GM23248 (cell line): ENCODE results near the gene CCNG1.

ENCODE experiments used
- EZH2 ChIP-seq: fragments of 200-600 bp; sonication (generic); IDR thresholded peaks from 2 replicates; pipeline ENCODE4 v1.6.1; 2018; ENCODE audit warnings: antibody characterized with exemption, mild to moderate bottlenecking; ENCODE audit not compliant: insufficient read depth, poor library complexity, severe bottlenecking
- EZH2phosphoT487 ChIP-seq: fragments of 200-600 bp; sonication (generic); IDR thresholded peaks from 2 replicates; pipeline ENCODE4 v1.6.1; 2018; ENCODE audit warnings: antibody characterized with exemption, moderate library complexity, mild to moderate bottlenecking, low read depth; ENCODE audit not compliant: insufficient read depth

DNA sequence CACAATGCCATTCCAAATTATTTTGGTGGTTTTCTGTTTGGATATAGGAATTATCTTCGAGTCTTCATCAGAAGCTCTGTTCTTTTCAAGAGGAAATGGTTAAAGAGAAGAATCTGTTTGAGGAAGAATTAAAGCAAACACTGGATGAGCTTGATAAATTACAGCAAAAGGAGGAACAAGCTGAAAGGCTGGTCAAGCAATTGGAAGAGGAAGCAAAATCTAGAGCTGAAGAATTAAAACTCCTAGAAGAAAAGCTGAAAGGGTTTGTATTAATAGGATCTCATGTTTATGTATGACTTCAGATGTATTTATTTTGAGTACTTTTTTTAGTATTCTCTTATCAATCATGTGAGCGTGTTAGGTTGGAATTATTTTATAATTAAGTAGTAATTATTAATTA lies 38.0 kb downstream of the CCNG1 start:
- TF ChIP-seq EZH2 (no peak), EZH2phosphoT487 (no peak)
